ENCODE data around the gene TXNDC12.
"Not testable (repeated sequence)": the region's sequence is repeated elsewhere in the genome, so short reads cannot be mapped to it uniquely, and the experiment has no call there.

TXNDC12 gene

DNA sequence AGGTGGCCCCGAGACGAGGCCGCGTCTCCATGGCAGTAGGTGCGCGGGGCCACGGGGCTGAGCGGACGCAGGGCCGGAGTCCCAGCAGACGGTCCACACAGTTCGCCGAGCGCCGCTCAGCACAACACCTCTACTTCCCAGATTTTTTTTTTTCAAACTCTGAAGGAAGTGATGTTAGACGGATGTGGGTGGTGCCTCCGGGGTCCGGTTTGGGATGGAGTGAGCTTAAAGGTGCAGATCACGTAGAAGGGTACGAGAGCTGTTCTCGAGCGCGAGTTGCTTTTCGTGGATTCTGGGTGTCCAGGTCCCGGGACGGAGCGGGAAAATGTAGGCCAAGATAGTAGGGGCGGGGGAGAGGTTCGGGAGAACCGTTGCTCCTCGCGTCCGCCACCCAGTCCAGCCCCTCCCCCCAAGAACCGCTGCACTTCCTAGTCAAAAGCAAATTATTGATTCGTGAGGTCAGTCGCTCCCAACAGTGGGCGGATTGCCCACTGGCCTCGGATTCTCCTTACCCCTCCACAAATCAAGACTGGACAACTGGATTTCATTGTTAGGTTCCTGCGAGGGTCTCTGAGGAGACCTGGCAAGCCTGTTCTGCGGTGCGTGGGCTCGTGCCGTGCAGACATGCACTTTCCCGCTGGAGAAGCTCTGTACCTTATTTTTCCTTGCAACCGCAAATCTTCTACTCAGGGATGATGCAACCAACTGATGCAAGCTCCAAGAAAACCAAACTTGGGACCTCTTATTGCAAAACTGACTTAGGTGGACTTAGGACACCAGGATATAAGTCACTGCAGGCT is at the start of gene TXNDC12:
Gene TXNDC12 (minus strand): TSS at position 126 of the 800 bp plus-strand sequence. CDS start 95 bp downstream, at position 31.
- peak; percentile 89 for DNase-seq

DNA sequence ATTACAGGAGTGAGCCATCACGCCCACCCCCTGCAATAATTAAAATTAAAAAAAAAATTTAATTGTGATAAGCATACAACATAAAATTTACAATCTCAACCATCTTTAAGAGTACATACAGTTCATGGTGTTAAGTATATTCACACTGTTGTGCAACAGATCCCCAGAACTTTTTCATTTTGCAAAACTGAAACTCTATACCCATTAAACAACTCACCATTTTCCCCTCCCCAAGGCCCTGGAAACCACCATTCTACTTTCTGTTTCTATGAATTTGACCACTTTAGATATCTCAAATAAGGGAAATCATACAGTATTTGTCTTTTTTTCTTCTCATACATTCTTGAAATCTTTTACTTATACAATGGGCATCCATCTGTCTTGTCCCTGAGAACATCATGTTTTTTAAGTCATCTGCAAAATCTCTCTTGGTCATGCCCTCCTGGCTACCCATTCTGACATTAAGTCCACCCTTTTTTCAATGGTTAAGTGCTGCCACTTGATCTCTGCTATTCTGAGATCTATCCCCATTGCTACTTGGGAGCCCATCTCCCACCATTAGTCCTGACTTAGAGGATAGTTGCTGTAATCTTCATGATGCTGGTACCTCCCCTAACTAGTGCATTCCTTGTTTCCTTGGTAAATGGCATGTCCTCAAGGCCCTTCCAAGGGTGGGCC is 47.5 kb upstream of the TXNDC12 start:
- DNase-seq = no peak

DNA sequence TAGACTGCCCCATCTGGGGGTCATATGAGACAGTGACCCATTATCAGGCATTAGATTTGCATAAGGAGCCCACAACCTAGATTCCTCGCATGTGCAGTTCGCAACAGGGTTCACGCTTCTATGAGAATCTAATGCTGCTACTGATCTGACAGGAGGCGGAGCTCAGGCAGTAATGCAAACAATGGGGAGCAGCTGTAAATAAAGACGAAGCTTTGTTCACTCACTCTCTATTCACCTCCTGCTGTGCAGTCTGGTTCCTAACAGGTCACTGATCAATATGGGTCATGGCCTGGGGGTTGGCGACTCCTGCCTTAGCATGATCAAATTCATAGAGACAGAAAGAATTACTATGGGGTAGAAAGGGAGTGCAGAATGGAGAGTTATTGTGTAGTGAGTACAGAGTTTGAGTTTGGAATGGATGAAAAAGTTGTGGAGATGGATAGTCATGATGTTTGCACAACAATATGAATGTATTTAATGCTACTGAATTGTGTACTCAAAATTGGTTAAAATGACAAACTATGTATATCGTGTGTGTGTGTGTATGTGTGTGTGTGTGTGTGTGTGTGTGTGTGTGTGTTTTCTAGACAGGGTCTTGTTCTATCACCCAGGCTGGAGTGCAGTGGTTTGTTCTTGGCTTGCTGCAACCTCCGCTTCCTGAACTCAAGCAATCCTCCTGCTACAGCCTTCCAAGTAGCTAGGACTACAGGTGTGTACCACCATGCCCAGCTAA is 43.3 kb upstream of the TXNDC12 start:
- DNase-seq = no peak

DNA sequence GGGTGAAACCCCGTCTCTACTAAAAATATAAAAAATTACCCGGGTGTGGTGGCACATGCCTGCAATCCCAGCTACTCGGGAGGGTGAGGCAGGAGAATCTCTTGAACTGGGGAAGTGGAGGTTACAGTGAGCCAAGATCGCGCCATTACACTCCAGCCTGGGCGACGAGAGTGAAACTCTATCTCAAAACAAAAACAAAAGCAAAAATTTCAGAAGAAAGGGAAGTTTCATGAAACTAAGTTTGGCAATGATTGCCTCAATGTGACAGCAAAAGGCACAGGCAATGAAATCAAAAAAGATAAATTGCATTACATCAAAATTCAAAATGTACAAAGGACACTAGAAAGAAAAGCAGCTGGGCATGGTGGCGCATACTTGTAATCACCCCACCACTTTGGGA is 41.2 kb upstream of the TXNDC12 start:
- DNase-seq = no peak

DNA sequence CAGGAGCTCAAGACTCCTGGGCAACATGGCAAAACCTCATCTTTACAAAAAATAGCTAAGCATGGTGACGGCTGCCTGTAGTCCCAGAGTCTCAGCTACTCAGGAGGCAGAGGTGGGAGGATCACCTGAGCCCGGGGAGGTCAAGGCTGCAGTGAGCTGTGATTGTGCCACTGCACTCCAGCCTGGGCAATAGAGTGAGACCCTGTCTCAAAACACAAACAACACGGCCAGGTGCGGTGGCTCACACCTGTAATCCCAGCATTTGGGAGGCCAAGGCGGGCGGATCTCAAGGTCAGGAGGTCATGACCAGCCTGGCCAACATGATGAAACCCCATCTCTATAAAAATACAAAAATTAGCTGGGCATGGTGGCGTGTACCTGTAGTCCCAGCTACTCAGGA is 39.3 kb upstream of the TXNDC12 start:
- DNase-seq = not testable (repeated sequence)

DNA sequence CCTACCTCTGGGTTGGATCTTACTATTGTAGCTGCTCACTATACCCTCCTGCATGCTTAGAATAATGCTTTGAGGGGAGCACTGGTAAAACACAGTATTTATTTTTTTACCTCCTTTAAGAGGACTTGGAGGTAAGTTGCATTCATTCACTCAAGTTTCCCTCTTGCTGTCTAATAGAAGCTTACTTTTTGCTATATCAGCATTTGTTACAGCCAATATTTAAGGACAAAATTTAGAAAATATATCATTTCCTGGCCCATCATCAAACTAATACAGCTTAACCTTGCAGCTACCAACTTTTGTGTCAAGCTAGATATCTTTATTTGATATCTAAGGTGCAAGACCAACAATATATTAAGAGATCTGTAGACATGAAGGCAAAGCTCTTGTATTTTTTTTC is 32.9 kb upstream of the TXNDC12 start:
- not testable (repeated sequence) for DNase-seq

DNA sequence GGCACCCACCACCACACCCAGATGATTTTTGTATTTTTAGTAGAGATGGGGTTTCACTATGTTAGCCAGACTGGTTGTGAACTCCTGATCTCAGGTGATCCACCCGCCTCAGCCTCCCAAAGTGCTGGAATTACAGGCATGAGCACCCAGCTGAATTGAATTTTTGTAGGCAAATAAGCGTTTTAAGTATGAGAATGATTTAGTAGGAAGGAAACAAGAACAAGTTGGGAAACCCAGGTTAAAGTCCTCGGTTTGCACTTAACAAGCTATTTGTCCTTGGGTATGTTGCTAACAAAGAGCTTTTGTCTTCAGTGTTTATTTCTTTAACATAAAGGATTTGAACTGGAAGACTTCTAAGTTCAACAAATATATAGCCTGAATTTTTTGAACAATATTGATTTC is 25.0 kb upstream of the TXNDC12 start:
- no peak for DNase-seq

DNA sequence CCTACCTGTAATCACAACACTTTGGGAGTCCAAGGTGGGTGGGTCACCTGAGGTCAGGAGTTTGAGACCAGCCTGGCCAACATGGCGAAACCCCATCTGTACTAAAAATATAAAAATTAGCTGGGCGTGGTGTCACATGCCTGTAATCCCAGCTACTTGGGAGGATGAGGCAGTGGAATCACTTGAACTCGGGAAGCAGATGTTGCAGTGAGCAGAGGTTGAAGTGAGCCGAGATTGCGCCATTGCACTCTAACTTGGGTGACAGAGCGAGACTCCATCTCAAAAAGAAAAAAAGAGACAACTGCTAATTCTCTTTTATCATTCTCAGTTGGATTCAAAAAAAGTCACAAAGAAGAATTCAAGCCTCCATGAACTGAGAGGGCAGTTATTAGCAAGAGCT is 22.3 kb upstream of the TXNDC12 start:
- DNase-seq = not testable (repeated sequence)

DNA sequence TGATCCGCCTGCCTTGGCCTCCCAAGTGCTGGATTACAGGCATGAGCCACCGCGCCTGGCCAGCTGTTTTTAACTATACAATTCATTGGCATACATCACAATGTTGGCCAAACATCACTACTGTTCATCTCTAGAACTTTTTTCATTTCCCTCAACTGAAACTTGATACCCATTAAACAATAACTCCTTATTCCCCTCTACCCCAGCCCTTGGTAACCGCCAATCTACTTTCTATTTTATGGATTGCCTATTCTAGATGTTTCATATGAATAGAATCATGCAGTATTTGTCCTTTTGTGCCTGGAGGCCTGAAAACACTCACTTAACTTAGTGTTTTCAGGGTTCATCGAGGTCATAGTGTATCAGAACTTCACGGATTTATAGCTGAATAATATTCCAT is 17.3 kb upstream of the TXNDC12 start:
- no peak for DNase-seq

DNA sequence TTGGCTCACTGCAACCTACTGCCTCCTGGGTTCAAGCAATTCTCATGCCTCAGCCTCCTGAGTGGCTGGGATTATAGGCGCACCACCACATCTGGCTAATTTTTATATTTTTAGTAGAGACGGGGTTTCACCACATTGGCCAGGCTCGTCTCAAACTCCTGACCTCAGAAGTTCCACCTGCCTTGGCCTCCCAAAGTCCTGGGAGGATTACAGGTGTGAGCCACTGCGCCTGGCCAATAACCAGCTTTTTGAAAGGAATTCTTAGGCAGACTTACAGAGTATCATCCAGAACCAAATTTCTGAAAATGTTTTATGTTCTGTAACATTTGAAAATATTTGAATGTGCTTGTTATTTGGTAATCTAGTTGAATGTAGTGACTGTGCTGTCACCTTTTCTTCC is 15.7 kb upstream of the TXNDC12 start:
- no peak for DNase-seq

DNA sequence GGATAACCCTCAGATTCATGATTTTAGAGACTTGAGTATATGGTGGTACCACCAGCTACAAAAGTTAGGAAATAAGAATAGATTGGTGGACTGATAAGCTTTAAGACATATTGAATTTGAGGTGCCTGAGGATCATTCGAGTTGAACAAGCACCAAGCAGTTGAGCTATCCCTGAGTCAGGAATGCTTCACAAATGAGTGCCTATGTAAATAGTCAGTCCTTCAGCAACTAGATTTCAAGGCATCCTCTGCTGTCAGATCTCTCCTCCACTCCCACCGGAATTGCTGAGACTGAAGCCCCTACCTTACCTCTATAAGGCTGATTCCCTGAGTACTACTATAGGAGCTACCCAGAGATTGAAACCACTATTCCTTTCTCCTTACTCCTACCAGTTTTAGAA is 8.2 kb upstream of the TXNDC12 start:
- no peak for DNase-seq

DNA sequence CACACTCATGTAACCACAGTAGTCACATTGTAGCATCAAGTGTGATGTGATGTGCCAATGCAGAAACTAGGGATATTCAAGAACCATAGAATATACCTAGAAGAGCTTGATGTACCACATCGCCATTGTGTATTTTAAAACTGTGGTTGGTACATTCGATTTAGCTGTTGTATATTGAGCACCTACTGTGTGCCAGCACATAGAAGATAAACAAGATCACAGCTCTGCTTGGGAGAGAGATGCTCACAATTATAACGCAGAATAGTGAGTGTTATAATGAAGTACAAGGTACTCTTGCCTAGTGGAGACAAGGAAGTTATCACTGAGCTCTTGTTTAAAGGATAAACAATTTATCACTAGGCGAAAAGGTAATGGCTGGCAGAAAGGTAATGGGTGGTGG is 5.8 kb upstream of the TXNDC12 start:
- DNase-seq = no peak

DNA sequence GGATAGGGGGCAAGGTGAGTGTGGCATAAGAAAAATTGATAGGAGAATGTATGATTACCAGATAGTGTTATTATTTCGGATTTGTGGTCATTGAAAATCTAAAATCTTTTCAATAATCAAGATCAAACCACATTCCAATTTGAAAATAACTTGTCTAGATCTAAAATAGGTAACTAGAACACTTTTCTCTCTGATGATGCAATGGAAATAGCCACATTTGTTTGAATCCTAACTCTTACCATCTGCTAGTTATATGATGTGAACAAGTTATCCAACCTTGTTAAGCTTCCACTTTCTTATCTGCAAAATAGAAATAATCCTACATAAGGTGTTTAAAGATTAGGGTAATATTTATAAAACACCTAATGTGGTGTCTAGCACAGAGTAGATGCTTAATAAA is 4.9 kb upstream of the TXNDC12 start:
- DNase-seq = no peak

DNA sequence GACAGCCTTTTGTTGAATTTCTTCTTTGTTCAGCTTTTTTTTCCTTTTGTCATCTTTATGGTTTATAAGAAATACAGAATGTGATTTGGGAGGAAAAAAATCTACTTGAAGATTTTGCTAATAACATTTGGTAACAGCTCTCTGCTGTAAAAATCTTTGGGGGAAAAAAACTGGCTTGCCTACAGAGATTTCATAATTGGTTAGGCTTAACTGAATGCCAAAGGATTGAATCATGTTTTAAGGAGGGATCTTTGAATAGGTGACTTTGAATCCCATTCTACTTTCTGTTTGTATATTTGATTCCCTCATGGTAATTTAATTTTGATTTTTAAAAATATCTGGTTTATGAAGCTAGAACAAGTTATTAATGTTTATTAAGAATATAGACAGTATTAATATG is 4.3 kb upstream of the TXNDC12 start:
- no peak for DNase-seq

DNA sequence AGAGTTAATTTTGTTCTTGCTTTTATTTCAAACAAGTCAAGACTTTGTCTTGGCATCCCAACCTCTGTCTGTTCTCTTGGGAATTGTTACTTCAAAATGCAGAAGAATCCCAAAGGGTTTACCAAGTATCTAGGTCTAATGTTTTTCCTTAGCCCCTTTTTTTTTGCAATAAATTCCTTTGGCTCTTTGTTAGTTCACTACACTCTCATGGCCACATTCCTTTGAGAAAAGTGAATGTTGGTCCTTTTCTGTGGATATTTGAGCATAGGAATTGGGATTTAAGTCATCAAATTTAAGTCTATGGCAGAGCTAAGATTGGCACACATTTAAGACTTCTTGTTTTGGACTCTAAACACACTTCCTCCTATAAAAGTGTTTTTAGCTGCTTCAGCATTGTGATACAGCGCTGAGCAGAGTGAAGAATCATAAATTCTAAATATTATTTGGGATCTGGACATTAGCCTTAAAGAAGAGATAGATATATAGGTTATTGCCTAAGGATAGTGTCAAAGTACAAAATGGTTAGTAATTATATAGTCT is 3.0 kb upstream of the TXNDC12 start:
- DNase-seq = no peak

DNA sequence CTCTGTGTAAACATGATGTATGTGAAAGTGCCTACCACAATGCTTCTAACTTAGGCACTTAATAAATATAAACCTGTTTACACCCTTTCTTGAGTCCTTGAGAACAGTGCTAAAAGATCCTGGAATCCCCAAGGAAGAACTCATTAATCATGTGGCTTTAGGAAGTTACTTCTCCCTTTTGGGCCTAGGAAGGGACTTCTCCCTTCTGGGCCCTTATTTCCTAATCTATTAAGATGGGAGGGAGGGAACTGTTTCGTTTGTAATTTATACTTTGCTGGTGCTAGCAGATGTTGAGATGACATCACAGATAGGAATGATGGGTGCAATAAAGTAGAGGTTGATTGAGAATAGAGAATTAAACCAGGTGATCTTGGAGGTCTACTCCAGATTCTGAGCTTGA is 2.3 kb upstream of the TXNDC12 start:
- no peak for DNase-seq

DNA sequence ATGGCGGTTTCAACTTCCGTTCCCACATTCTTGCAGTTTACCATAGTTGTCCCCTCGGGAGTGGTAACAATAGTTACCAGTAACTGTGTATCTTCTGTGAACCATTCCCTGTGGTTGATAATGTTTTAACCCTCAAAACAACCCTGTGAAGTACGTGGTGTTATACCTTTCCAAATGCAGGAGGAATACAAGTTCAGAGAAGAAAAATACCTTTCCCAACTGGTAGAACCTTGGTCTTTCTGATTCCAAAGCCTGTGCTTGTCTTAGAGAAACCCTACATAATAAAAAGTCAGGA is 1.9 kb upstream of the TXNDC12 start:
- no peak for DNase-seq

DNA sequence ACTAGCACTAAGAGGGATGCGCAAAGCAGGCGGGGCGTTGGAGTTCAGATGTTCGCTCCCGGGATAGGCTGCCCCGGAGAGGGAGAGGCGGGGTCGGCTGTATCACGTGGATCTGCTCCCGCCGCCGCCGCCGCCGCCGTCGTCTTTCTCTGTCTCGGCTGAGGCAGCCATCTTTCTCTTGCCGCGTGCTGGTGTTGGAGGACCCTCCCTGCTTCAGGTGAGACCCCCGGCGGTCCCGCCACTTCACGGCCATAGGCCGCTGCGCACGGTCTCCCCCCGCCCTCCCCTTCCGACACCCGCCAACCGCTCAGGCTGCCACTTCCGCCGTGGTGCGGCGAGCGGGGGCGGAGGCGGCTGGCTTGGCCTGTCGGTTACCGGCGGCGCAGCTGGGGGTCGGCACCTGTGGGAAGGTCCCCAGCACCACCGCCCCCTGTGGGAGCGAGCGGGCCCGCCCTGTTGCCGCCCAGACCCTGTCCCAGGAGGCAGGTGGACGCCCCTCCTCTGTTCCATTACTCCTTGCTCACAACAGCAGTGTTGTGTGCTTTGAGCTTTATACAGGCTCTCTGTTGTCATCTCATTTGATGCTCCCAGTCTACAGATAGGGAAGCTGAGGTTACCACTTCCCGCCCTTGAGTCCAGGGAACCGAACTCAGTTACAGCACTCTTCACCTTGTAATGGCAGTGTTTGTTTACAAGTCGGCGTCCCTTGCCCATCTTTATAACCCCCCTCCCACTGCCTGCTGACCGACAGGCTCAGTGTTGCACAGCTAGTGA is 1.4 kb upstream of the TXNDC12 start, which contains the start of gene BTF3L4:
Gene BTF3L4 (plus strand): TSS at position 133 of the 774 bp plus-strand sequence. CDS start 3,553 bp downstream, outside the sequence.
- peak; percentile 88 for DNase-seq

DNA sequence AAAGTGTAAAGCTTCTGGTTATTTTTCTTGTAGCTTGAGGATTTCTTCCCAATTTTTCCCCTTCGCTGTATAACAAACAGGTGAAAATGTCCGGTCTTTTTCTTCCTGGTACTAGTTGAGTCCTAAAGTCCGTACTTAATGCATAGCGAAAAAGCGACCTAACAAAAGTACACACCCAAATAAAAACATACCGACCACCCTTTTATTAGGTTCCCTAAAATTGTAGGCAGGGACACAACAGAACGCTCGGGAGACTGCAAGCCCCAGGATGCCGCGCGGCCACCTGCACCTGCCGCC is 823 bp upstream of the TXNDC12 start:
- DNase-seq = no peak

DNA sequence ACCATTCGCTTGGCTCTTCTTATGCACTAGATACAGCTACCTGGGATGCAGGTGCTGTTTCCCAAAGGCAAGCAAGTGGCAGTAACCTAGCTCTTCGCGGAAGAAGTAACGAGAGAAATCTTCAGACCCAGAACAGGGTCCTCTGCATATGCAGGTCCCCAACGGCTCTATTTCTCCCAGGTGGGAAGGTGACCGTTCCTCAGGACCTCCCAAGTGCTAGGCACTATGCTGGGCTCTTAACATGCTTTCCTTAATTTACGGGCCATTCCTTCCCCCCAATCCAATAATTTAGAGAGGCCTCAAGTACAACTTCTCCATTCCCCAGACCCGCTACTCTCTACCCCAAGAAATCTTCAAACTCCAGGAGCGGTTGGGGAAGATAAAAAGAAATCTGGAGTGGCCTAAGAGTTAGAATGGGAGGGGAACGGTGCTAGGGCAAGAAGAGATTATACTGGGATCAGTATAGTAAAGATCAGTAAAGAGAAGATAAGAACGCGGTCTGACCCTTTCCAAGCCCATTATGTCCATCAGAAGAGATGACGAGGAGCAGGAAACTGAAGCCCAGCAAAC is 410 bp downstream of the TXNDC12 start:
- DNase-seq = no peak

DNA sequence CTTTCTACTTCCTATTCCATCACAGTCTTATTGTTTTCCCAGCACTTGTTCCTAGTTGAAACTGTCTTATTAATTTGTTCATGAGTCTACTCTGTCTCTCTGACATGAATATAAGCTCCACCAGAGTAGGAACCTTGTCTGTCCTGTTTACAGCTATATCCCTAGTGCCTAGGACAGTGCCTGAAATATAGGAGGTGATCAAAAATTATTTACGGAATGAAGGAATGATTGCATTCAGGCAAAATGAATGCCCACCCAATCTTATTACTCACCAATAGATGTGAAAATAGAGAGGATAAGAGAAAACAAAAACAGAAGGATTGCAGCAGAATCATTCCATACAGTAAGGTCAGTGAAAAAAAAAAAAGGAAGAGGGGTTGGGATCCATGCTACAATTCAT is 1.1 kb downstream of the TXNDC12 start:
- no peak for DNase-seq

DNA sequence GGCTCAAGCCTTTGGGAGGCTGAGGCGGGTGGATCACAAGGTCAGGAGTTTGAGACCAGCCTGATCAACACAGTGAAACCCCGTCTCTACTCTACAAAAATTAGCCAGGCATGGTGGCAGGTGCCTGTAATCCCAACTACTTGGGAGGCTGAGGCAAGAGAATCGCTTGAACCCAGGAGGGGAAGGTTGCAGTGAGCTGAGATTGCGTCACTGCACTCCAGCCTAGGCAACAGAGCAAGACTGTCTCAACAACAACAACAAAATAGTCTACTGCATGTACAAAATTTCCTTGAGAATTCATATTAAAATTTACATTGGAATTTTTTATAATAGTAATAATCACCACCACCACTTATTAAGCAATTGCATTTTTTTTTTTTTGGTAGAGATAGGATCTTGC is 5.7 kb downstream of the TXNDC12 start:
- DNase-seq = not testable (repeated sequence)
